Right lobe of liver (tissue), 4 donors: Measurements from ENCODE around the gene WDR1.

Experiments used
- CTCF ChIP-seq, 4 donors: fragments of 200-600 bp in 3 of 4; fragments of 450-650 bp in 1 of 4; IDR thresholded peaks; one replicate each; pipeline versions ENCODE4 v1.5.1 to v1.8.0; 2016 to 2022; ENCODE audit warnings: antibody characterized with exemption in 4 of 4, mild to moderate bottlenecking in 2 of 4
- POLR2A ChIP-seq: fragments of 450-650 bp; IDR thresholded peaks from one replicate; pipeline ENCODE4 v1.6.1; 2017; ENCODE audit warnings: antibody characterized with exemption, mild to moderate bottlenecking
- donor health status: DM: no; HTN: no; CAD: no.
- donor health status: DM: no; HTN: no; CAD: no.
- donor health status: DM: no; HTN: yes; CAD: no.

DNA sequence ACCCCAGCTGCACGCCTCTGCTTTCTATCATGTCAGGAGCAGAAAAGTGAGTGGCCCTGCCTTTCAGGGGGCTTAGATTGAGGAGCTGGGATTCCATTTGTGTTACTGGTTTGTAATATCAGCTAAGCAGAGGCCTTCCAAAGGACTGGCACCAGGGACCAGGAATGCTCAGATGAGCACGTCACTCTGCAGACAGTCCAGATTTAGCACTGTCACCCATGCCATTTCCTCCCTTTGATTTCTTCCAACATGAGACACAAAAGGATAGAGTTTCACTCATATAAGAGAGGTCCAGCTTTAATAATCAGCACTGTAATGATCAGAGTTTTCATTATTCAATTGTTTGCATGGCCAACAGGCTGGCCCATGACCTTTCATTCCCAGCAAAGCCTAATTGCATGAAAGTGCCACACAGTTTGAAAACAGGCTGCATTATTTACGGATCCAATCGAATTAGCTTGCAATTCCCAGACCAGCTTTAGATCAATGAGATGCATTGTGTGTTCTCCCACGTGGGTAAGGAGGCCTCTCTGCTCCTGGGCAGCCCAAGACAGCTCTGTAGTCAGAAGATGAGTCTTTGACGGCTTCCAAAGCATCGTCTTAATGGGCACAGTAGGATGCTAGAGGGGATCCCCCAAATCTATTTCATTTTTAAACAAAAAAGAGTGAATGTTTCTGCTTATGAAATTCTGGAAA lies 85.5 kb downstream of the WDR1 start:
- TF ChIP-seq CTCF (IDR thresholded peaks at IDR 0.05) (no peak), POLR2A (no peak)
